Pancreas (tissue), 10 donors: ENCODE data around the gene NR5A2. TPM values are rescaled to one million over a fixed set of nuclear protein-coding genes. Genes with fewer than 3 reads are reported as not detected.

Source experiments
- ATAC-seq, 4 donors: fragments of 200-7000 bp; cut with Tn5 transposase; one replicate each; pipeline versions ENCODE4 v1.8.0 to v1.9.1; 2020; ENCODE audit warnings: mild to moderate bottlenecking in 4 of 4, moderate library complexity in 4 of 4
- DNase-seq, 6 donors: peaks; one replicate each; pipeline ENCODE4 v3.0.0-alpha.2; 2020
- FAIRE-seq: peaks from 2 replicates; lab custom pipeline; 2012; peaks lifted over from hg19 to GRCh38; lab: Jason Lieb, UNC
- H3K27ac ChIP-seq, 4 donors: fragments of 200-600 bp; sonication (generic); 1 replicate in 3 of 4; 2 replicates in 1 of 4; pipeline versions ENCODE4 v1.5.0 to v1.8.0; 2020
- H3K27me3 ChIP-seq, 4 donors: fragments of 200-600 bp; one replicate each; pipeline ENCODE4 v1.8.0; 2021
- H3K36me3 ChIP-seq, 3 donors: fragments of 200-600 bp; sonication (generic) in 1 of 3; one replicate each; pipeline versions ENCODE4 v1.5.0 to v1.8.0; 2020 to 2021
- H3K4me1 ChIP-seq, 3 donors: fragments of 200-600 bp; one replicate each; pipeline ENCODE4 v1.8.0; 2021
- H3K4me3 ChIP-seq, 4 donors: fragments of 200-600 bp; sonication (generic) in 2 of 4; one replicate each; pipeline versions ENCODE4 v1.5.0 to v1.8.0; 2020 to 2021
- H3K9me3 ChIP-seq, 4 donors: fragments of 200-600 bp; one replicate each; pipeline ENCODE4 v1.8.0; 2021
- WGBS, 2 donors: extraction: QIAGEN DNeasy Blood & Tissue Kit; methylation state at CpG; one replicate each; pipeline ENCODE4 v1.1.7; 2013; 5-methylcytosine and 5-hydroxymethylcytosine counted together
- intact Hi-C, 3 donors: fragments of 100-400 bp; cut with DNase I; formaldehyde crosslinking; loops; one replicate each; pipeline versions ENCODE4 v1.11.1 to v1.14.2; 2022
- polyA plus RNA-seq, 2 donors: library from polyadenylated mRNA; stranded (reverse); fragments of 200-250 nt; gene quantifications; one replicate each; pipeline ENCODE4 v1.2.3, GENCODE V29; 2013
- total RNA-seq, 6 donors: library from RNA; stranded (reverse); fragmentation: NEBNext Ultra II Directional in 4 of 6; extraction: Animal tissue kit (Norgen Biotek cat#: 25700) in 4 of 6; gene quantifications; one replicate each; pipeline versions ENCODE4 v1.2.1 to v1.2.4, GENCODE V29; 2021 to 2023
- TF ChIP-seq, protein P1 (sequence below), 4 donors: fragments of 200-600 bp; sonication (generic) in 3 of 4; IDR thresholded peaks; one replicate each; pipeline versions ENCODE4 v1.5.0 to v1.8.0; 2021; ENCODE audit warnings: antibody characterized with exemption in 4 of 4
- donor health status: healthy with polysubstance abuse.
- donor health status: DM: no; HTN: no; CAD: no; lungs with moderate emphysema.
- donor health status: DM: no; HTN: no; CAD: no.
- donor health status: control.
- donor health status: control.
- donor health status: Bipolar disorder and iron deficiency.
- donor health status: DM: yes; HTN: yes; CAD: no.
- donor health status: DM: no; HTN: no; CAD: no.
- donor health status: DM: no; HTN: no; CAD: no.
- donor health status: DM: yes; HTN: yes; CAD: no.

The NR5A2 gene
- total and polyA plus RNA-seq, 8 donors: 28.3 to 114 (median 82.5) TPM

DNA sequence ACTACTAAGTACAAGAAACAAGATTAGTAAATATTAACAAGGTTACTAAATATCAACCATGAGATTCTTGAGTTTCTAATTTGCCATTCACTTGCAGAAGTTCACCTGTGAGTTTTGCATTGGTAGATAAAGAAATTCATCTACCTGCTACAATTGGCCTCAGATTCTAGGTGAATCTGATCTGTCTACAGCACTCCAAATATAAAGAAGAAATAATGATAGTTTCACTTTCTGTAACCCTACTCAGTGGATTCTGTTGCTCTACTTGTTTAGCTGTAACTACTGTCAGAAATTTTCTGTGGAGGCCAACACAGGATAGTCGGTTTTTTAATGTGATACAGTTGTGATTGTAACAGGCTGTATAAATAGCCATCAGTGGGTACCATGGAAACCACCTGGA is 118.6 kb downstream of the NR5A2 start:
- Histone ChIP-seq H3K27ac (no peak overlapping the region), H3K4me1 (peaks cover 0 to 13% (median 4%) of the 10 kb centered on the region in 3 donors), H3K27me3 (no peaks in the 10 kb centered on the region), H3K4me3 (no peak overlapping the region), H3K36me3 (peaks cover 0 to 33% (median 9%) of the 10 kb centered on the region in 3 donors), H3K9me3 (no peaks in the 10 kb centered on the region)
- FAIRE-seq (no peak), ATAC-seq (no peak), DNase-seq (no peak)
- WGBS, 2 donors: 13 to 14% methylated on average over 1 of the region's 1 CpG
- TF ChIP-seq, protein P1, sequence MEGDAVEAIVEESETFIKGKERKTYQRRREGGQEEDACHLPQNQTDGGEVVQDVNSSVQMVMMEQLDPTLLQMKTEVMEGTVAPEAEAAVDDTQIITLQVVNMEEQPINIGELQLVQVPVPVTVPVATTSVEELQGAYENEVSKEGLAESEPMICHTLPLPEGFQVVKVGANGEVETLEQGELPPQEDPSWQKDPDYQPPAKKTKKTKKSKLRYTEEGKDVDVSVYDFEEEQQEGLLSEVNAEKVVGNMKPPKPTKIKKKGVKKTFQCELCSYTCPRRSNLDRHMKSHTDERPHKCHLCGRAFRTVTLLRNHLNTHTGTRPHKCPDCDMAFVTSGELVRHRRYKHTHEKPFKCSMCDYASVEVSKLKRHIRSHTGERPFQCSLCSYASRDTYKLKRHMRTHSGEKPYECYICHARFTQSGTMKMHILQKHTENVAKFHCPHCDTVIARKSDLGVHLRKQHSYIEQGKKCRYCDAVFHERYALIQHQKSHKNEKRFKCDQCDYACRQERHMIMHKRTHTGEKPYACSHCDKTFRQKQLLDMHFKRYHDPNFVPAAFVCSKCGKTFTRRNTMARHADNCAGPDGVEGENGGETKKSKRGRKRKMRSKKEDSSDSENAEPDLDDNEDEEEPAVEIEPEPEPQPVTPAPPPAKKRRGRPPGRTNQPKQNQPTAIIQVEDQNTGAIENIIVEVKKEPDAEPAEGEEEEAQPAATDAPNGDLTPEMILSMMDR (IDR thresholded peaks at IDR 0.05): no peak
- intact Hi-C loops: no loop called here

DNA sequence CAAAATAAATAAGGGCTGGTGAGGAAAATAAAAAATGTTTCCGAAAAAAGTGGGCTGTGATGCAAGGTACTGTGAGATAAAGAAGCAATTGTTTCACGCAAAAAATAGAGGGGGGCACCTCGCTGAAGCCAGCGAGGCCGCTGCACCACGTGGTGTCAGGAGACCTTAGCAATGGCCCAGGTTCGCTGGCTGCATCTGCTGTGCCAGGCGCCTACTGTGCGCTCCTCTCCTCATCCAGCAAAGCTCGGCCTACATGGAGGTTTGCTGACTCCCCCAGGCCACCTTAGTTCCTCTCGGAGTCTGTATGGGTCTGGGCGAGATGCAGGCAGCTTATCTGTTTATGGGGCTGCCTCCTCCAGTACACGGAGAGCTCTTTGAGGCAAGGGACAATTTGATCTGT is 119.6 kb downstream of the NR5A2 start:
- TF ChIP-seq, protein P1 (IDR thresholded peaks at IDR 0.05): no peak
- DNase-seq (no peak), ATAC-seq (peak in 1 of 4 donors; percentile 2), FAIRE-seq (no peak)
- Histone ChIP-seq H3K27me3 (no peaks in the 10 kb centered on the region), H3K4me3 (no peak overlapping the region), H3K9me3 (no peaks in the 10 kb centered on the region), H3K36me3 (peaks cover 0 to 33% (median 9%) of the 10 kb centered on the region in 3 donors), H3K4me1 (peaks cover 2 to 13% (median 4%) of the 10 kb centered on the region in 3 donors), H3K27ac (no peak overlapping the region)
- WGBS, 2 donors: 91% methylated on average over 13 of the region's 13 CpGs
- intact Hi-C loops: no loop called here

- no peak overlapping the region for H3K4me3 ChIP-seq
- FAIRE-seq: no peak
- no peaks in the 10 kb centered on the region for H3K27me3 ChIP-seq
- peak in 2 of 4 donors; percentile 2 to 7 for ATAC-seq
- peaks cover 0 to 33% (median 9%) of the 10 kb centered on the region in 3 donors for H3K36me3 ChIP-seq
- peaks cover 2 to 13% (median 4%) of the 10 kb centered on the region in 3 donors for H3K4me1 ChIP-seq
- no peak overlapping the region for H3K27ac ChIP-seq
- intact Hi-C loops: no loop called here
- WGBS, 2 donors: 97 to 98% methylated on average over 38 to 40 of the region's 40 CpGs
- TF ChIP-seq, protein P1 (IDR thresholded peaks at IDR 0.05): no peak
- DNase-seq: peak in 2 of 6 donors; percentile 29 to 75
- H3K9me3 ChIP-seq: no peaks in the 10 kb centered on the region
Observed at GRCh38 chr1:200147742-200148141, 120.2 kb downstream of the NR5A2 start.

DNA sequence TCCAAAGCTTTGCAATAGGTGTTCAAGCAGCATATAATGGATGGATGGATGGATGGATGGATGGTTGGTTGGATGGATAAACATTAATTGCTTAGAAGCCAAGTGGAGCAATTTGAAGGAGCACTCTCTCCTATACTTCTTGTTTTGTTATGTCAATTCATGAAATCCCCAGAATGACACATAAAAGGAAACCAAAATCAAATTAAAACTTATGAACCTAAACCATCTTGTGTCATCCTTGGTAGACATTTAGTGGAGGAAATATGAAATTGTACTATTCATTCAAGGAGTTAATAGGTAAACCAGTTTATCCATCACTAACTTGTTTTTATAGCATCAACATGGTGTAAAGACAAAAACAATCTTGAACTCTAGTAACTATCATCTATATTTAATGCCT is 122.5 kb downstream of the NR5A2 start:
- Histone ChIP-seq H3K27ac (no peak overlapping the region), H3K27me3 (no peaks in the 10 kb centered on the region), H3K36me3 (peaks cover 0 to 33% (median 9%) of the 10 kb centered on the region in 3 donors), H3K4me3 (no peak overlapping the region), H3K4me1 (peaks cover 9 to 13% (median 10%) of the 10 kb centered on the region in 3 donors), H3K9me3 (no peaks in the 10 kb centered on the region)
- intact Hi-C loops: no loop called here
- TF ChIP-seq, protein P1 (IDR thresholded peaks at IDR 0.05): no peak
- no peak for FAIRE-seq
- no peak for DNase-seq
- ATAC-seq: no peak

GRCh38 chr1:200150721-200151120 is 123.2 kb downstream of the NR5A2 start:
- TF ChIP-seq, protein P1 (IDR thresholded peaks at IDR 0.05): no peak
- Histone ChIP-seq H3K27ac (peak overlapping the region in 1 of 4 donors; percentile 7), H3K4me3 (no peak overlapping the region), H3K9me3 (no peaks in the 10 kb centered on the region), H3K4me1 (peaks cover 9 to 13% (median 10%) of the 10 kb centered on the region in 3 donors), H3K36me3 (peaks cover 0 to 33% (median 9%) of the 10 kb centered on the region in 3 donors), H3K27me3 (no peaks in the 10 kb centered on the region)
- ATAC-seq: peak; percentile 57 to 71 (median 64)
- intact Hi-C loops: no loop called here
- FAIRE-seq: no peak
- 17 to 32% methylated on average over 4 of the region's 4 CpGs for WGBS, 2 donors
- no peak for DNase-seq
